ENCODE data around the gene CFLAR. TPM values are rescaled to one million over a fixed set of nuclear protein-coding genes. Genes with fewer than 3 reads are reported as not detected.

CFLAR gene
- total and polyA plus RNA-seq, 9 of the 15 experiments (the other 6 are each of a cell fraction or from before 2014, with no cell fraction given) = 27.5 to 102 (median 54.0) TPM

GRCh38 chr2:201118121-201118960 is 2.4 kb downstream of the CFLAR start (continued):
- TF ChIP-seq MGA (IDR thresholded peaks at IDR 0.05) (peak; percentile 65; the same call in 1 of the 2 replicates), SMAD1 (IDR thresholded peaks at IDR 0.05; ENCODE audit: low read depth, low read length, partially characterized antibody) (no peak), TFAP4 (CRISPR knock-in tag; IDR thresholded peaks at IDR 0.05; ENCODE audit: borderline replicate concordance) (peak; percentile 82; the same call in 1 of the 2 replicates), ZBTB11 (CRISPR knock-in tag; IDR thresholded peaks at IDR 0.05) (peak in 1 of 3 experiments; percentile 71; a peak in 2 of 6 replicates), THRB (CRISPR knock-in tag; conservative IDR thresholded peaks at IDR 0.05) (no peak), ZFX (CRISPR knock-in tag; IDR thresholded peaks at IDR 0.05) (peak; percentile 75)

Data from K562 (cell line).